Muscle of leg (tissue), 16 donors: ENCODE measurements around the gene SH3BP5L. TPM values are rescaled to one million over a fixed set of nuclear protein-coding genes. Genes with fewer than 3 reads are reported as not detected.

Experiments used
- DNase-seq: peaks from one replicate; pipeline ENCODE4 v3.0.0; 2013
- H3K27ac ChIP-seq: one replicate; pipeline ENCODE4 v1.5.1; 2013; ENCODE audit warnings: mild to moderate bottlenecking, low read length, control low read depth
- H3K27me3 ChIP-seq: one replicate; pipeline ENCODE4 v1.6.1; 2013; ENCODE audit warnings: low read length; ENCODE audit not compliant: control insufficient read depth, insufficient read depth
- H3K36me3 ChIP-seq: one replicate; pipeline ENCODE4 v1.6.1; 2013; ENCODE audit warnings: low read length; ENCODE audit not compliant: control insufficient read depth, insufficient read depth
- H3K4me1 ChIP-seq: one replicate; pipeline ENCODE4 v1.6.1; 2013; ENCODE audit warnings: low read length; ENCODE audit not compliant: control insufficient read depth, insufficient read depth
- H3K4me3 ChIP-seq: one replicate; pipeline ENCODE4 v1.5.1; 2013; ENCODE audit warnings: low read length, control low read depth
- H3K9me3 ChIP-seq: replicated peaks from 2 replicates; pipeline ENCODE4 v1.6.1; 2013; ENCODE audit warnings: low read depth, low read length; ENCODE audit not compliant: control insufficient read depth
- WGBS: methylation state at CpG from one replicate; pipeline ENCODE4 v1.1.5; 2013; ENCODE audit warnings: missing lambda C conversion rate; ENCODE audit not compliant: insufficient coverage; 5-methylcytosine and 5-hydroxymethylcytosine counted together
- long read RNA-seq, 11 donors: transcript quantifications; one replicate each; lab custom pipeline, GENCODE V29; 2026
- polyA plus RNA-seq, 8 donors: library from polyadenylated mRNA; unstranded; fragments of 120-200 nt; gene quantifications; one replicate each; pipeline versions ENCODE4 v1.2.1 to v1.2.3, GENCODE V29; 2013; ENCODE audit warnings: inconsistent platforms in 1 of 8, low replicate concordance in 1 of 8; ENCODE audit not compliant: insufficient read length in 8 of 8, insufficient read depth in 1 of 8
- total RNA-seq: library from RNA; stranded (reverse); fragments of 120-200 nt; gene quantifications from one replicate; pipeline ENCODE4 v1.2.4, GENCODE V29; 2013

The SH3BP5L gene
- total RNA-seq (17.2 TPM), polyA plus RNA-seq (10 to 100 TPM; 17.5 to 22.2 (median 20.2) TPM)
- long read RNA-seq, donor 1, partial matches to known transcripts: 0 of 2 reads
- long read RNA-seq, donor 1, other reads (novel, unspliced or antisense): 0 of 2 reads
- long read RNA-seq, donor 2: 0 reads
- long read RNA-seq, donor 3, transcript SH3BP5L-201 (7 exons, 3,861 nt): major isoform, 7 of 7 reads
- long read RNA-seq, donor 3, partial matches to known transcripts: 0 of 7 reads
- long read RNA-seq, donor 3, other reads (novel, unspliced or antisense): 0 of 7 reads
- long read RNA-seq, donor 4, partial matches to known transcripts: 0 of 1 reads
- long read RNA-seq, donor 4, other reads (novel, unspliced or antisense): 0 of 1 reads
- long read RNA-seq, donor 5, transcript SH3BP5L-201 (7 exons, 3,861 nt): major isoform, 6 of 6 reads
- long read RNA-seq, donor 5, partial matches to known transcripts: 0 of 6 reads
- long read RNA-seq, donor 5, other reads (novel, unspliced or antisense): 0 of 6 reads
- long read RNA-seq, donor 6, transcript SH3BP5L-201 (7 exons, 3,861 nt): major isoform, 7 of 9 reads
- long read RNA-seq, donor 6, partial matches to known transcripts: 0 of 9 reads
- long read RNA-seq, donor 6, other reads (novel, unspliced or antisense): 0 of 9 reads
- long read RNA-seq, donor 7, partial matches to known transcripts: 6 of 9 reads
- long read RNA-seq, donor 7, other reads (novel, unspliced or antisense): 0 of 9 reads
- long read RNA-seq, donor 8, partial matches to known transcripts: 0 of 1 reads
- long read RNA-seq, donor 8, other reads (novel, unspliced or antisense): 0 of 1 reads
- long read RNA-seq, donor 9, partial matches to known transcripts: 0 of 3 reads
- long read RNA-seq, donor 9, other reads (novel, unspliced or antisense): 0 of 3 reads
- long read RNA-seq, donor 10, partial matches to known transcripts: 6 of 9 reads
- long read RNA-seq, donor 10, other reads (novel, unspliced or antisense): 0 of 9 reads
- long read RNA-seq, donor 11, partial matches to known transcripts: 0 of 3 reads
- long read RNA-seq, donor 11, other reads (novel, unspliced or antisense): 0 of 3 reads

GRCh38 chr1:248825909-248826760 lies at the start of gene SH3BP5L:
Gene SH3BP5L, minus strand, starts transcription at chr1:248825915. Its CDS starts 980 bp downstream, at chr1:248824935.
- Histone ChIP-seq H3K36me3 (peaks cover 33% of the 10 kb centered on the region), H3K27me3 (no peaks in the 10 kb centered on the region), H3K4me3 (peak within 1 kb of the TSS; percentile 96), H3K27ac (peak within 1 kb of the TSS; percentile 99), H3K4me1 (peaks cover 33% of the 10 kb centered on the region), H3K9me3 (no peaks in the 10 kb centered on the region)
- WGBS: under 1% methylated on average over 46 of the region's 56 CpGs
- DNase-seq: peak; percentile 99

- Histone ChIP-seq H3K9me3 (no peaks in the 10 kb centered on the region), H3K36me3 (no peaks in the 10 kb centered on the region), H3K27ac (peak overlapping the region; percentile 99), H3K27me3 (no peaks in the 10 kb centered on the region), H3K4me1 (peaks cover 3% of the 10 kb centered on the region), H3K4me3 (peak overlapping the region; percentile 88)
- peak; percentile 97 for DNase-seq
- 0% methylated on average over 18 of the region's 23 CpGs for WGBS
These were observed 48.3 kb upstream of the SH3BP5L start for GRCh38 chr1:248873993-248874533.

GRCh38 chr1:248873409-248873992 lies 47.8 kb upstream of the SH3BP5L start:
- peak; percentile 97 for DNase-seq
- Histone ChIP-seq H3K4me3 (peak overlapping the region; percentile 88), H3K27ac (peak overlapping the region; percentile 99), H3K4me1 (peaks cover 3% of the 10 kb centered on the region), H3K27me3 (no peaks in the 10 kb centered on the region), H3K9me3 (no peaks in the 10 kb centered on the region), H3K36me3 (no peaks in the 10 kb centered on the region)
- 0% methylated on average over 35 of the region's 41 CpGs for WGBS

- peak; percentile 87 for DNase-seq
- H3K9me3 ChIP-seq: peaks cover 1% of the 10 kb centered on the region
- peak overlapping the region; percentile 99 for H3K27ac ChIP-seq
- WGBS: 0% methylated on average over 15 of the region's 31 CpGs
- no peaks in the 10 kb centered on the region for H3K36me3 ChIP-seq
- H3K4me1 ChIP-seq: peaks cover 3% of the 10 kb centered on the region
- no peaks in the 10 kb centered on the region for H3K27me3 ChIP-seq
- H3K4me3 ChIP-seq: peak overlapping the region; percentile 88
These were observed 47.2 kb upstream of the SH3BP5L start for GRCh38 chr1:248872752-248873408.

- Histone ChIP-seq H3K9me3 (peaks cover 2% of the 10 kb centered on the region), H3K4me3 (no peak overlapping the region), H3K36me3 (no peaks in the 10 kb centered on the region), H3K27me3 (no peaks in the 10 kb centered on the region), H3K4me1 (peaks cover 3% of the 10 kb centered on the region), H3K27ac (peak overlapping the region; percentile 99)
- WGBS: 93% methylated on average over 2 of the region's 3 CpGs
- no peak for DNase-seq
These were observed 46.2 kb upstream of the SH3BP5L start for GRCh38 chr1:248871837-248872401.

- Histone ChIP-seq H3K27me3 (no peaks in the 10 kb centered on the region), H3K4me3 (peak overlapping the region; percentile 54), H3K36me3 (no peaks in the 10 kb centered on the region), H3K4me1 (peaks cover 27% of the 10 kb centered on the region), H3K9me3 (peaks cover 2% of the 10 kb centered on the region), H3K27ac (peak overlapping the region; percentile 25)
- WGBS: 3% methylated on average over 46 of the region's 46 CpGs
- DNase-seq: peak; percentile 88
These were observed 37.5 kb upstream of the SH3BP5L start for GRCh38 chr1:248862998-248863881.

GRCh38 chr1:248862695-248862997 lies 36.9 kb upstream of the SH3BP5L start:
- peak overlapping the region; percentile 54 for H3K4me3 ChIP-seq
- DNase-seq: no peak
- no peaks in the 10 kb centered on the region for H3K27me3 ChIP-seq
- H3K36me3 ChIP-seq: no peaks in the 10 kb centered on the region
- no peaks in the 10 kb centered on the region for H3K9me3 ChIP-seq
- peaks cover 33% of the 10 kb centered on the region for H3K4me1 ChIP-seq
- 19% methylated on average over 4 of the region's 4 CpGs for WGBS
- H3K27ac ChIP-seq: no peak overlapping the region

- Histone ChIP-seq H3K36me3 (no peaks in the 10 kb centered on the region), H3K9me3 (no peaks in the 10 kb centered on the region), H3K4me3 (no peak overlapping the region), H3K27ac (no peak overlapping the region), H3K27me3 (no peaks in the 10 kb centered on the region), H3K4me1 (peaks cover 40% of the 10 kb centered on the region)
- no CpG with 5 or more reads among the region's 2 CpGs for WGBS
- DNase-seq: no peak
These were observed 35.9 kb upstream of the SH3BP5L start for GRCh38 chr1:248861616-248862015.
